Stimulated activated CD4-positive, alpha-beta T cell treated with anti-CD3 and anti-CD28 coated beads, Interleukin-4, amount 100 ng/mL, for 48 hours (primary cell): ENCODE measurements around the gene DUSP28.
"Not testable (repeated sequence)": the region's sequence is repeated elsewhere in the genome, so short reads cannot be mapped to it uniquely, and the experiment has no call there.

Experiments
- DNase-seq, 2 donors: peaks; one replicate each; pipeline ENCODE4 v3.0.0-alpha.2; 2020; ENCODE audit warnings: low read depth in 2 of 2

DUSP28 gene

DNA sequence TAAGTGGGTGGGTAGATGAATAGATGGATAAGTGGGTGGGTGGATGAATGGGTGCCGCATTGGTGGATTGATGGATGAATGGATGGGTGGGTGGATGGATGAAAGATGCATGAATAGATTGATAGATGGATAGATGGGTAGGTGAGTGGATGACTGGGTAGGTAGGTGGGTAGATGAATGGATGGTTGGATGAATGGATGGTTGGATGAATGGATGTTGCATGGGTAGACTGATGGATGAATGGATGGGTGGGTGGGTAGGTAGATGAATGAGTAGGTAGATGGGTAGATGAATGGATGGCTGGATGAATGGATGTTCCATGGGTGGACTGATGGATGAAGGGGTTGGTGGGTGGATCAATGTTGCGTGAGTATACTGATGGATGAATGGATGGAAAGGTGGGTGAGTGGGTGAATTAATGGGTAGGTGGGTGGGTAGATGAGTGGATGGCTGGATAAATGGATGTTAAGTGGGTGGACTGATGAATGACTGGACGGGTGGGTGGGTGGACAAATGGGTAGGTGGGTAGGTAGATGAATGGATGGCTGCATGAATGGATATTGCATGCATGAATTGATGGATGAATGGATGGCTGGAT lies 32.9 kb upstream of the DUSP28 start:
- DNase-seq: no peak

- no peak for DNase-seq
Observed at GRCh38 chr2:240528406-240529040, 31.6 kb upstream of the DUSP28 start.

- DNase-seq: no peak
Observed at GRCh38 chr2:240529344-240529999, 30.7 kb upstream of the DUSP28 start.

DNA sequence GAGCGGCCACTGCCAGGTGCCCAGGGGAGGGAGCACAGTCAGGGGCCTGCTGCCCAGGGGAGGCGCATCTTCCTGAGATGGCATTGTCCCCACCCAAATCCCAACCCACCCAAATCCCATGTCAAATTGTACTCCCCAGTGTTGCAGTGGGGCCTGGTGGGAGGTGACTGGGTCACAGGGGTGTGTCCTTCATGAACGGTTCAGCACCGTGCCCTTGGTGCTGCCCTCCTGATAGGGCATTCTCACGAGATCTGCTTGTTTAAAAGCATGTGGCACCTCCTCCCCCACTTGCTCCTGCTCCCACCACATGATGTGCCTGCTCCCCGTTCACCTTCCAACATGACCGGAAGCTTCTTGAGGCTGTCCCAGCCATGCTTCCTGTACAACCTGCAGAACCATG lies 30.0 kb upstream of the DUSP28 start:
- no peak for DNase-seq

GRCh38 chr2:240531038-240531437 lies 29.1 kb upstream of the DUSP28 start:
- no peak for DNase-seq

DNA sequence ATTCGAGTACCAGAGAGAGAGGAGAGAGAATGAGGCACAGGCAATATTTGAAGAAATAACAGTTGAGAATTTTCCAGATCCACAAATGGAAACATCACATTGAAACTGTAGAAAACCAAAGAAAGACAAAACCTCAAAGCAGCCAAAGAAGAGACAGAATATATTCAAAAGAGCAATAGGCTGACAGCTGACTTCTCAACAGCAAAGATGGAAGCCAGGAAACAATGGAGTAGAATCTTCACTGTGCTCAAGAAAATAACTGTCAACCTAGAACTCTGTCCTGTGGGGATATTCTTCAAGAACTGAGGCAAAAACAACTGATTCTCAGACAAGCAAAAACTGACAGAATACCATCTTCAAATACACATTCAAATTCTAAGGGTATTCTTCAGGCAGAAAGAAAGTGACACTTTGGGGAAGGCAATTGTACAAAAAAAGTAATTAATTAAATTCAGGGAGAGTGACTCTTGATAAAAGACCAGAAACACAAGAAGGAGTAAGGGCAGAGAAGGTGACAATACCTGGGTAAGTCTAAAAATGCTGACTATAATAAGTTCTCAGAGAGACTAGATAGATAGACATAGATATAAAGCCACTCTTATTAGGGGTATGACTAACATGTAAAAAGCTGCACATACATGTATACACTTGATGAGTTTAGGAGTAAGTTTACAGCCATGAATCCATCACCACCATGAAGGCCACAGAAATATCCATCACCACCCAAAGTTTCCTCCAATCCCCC lies 28.0 kb upstream of the DUSP28 start:
- DNase-seq: no peak

DNA sequence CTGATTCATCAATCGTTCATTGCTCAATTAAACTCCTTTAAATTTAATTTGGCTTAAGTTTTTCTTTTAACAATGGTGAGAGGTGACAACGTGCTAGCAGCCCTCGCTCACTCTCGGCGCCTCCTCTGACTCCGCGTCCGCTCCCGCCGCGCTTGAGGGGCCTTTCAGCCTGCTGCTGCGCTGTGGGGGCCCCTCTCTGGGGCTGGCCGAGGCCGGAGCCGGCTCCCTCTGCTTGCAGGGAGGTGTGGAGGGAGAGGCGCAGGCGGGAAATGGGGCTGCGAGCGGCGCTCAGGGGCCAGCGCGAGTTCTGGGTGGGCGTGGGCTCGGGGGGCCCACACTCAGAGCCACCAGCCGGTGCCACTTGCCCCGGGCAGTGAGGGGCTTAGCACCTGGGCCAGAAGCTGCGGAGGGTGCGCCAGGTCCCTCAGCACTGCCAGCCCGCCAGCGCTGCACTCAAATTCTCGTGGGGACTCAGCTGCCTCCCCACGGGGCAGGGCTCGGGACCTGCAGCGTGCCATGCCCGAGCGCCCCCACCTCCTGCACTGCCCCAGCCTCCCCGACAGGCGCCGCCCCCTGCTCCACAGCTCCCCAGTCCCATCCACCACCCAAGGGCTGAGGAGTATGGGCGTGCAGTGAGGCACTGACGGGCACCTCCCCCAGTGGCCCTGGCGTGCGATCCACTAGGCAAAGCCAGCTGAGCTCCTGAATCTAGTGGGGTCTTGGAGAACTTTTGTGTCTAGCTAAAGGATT lies 22.0 kb upstream of the DUSP28 start:
- no peak for DNase-seq

DNA sequence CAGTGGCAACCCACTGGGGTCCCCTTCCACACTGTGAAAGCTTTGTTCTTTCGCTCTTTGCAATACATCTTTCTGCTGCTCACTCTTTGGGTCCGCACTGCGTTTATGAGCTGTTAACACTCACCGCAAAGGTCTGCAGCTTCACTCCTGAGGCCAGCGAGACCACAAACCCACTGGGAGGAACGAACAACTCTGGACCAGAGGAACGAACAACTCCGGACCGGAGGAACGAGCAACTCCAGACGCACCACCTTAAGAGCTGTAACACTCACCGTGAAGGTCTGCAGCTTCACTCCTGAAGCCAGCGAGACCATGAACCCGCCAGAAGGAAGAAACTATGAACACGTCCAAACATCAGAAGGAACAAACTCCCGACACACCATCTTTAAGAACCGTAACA lies 21.1 kb upstream of the DUSP28 start:
- DNase-seq: not testable (repeated sequence)

DNA sequence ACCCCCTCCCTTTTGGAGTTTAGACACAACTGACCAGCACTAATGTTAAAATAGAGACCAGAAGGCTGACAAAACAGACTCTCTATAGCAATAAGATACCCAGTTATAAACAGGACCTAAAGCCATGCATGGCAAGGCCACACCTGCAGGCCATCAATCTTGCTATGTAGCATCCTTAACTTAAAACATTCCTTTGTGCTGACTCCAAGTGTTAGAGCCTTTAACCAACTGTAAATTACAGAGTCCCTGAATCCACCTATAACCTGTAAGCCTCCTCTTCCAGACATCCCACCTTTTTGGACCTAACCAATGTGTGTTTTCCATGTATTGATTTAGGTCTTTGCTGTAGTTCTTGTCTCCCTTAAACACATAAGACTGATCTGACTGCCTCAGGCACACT lies 20.3 kb upstream of the DUSP28 start:
- no peak for DNase-seq

GRCh38 chr2:240551288-240551687 lies 8.9 kb upstream of the DUSP28 start:
- no peak for DNase-seq

- no peak for DNase-seq
Observed at GRCh38 chr2:240551811-240552210, 8.3 kb upstream of the DUSP28 start.

DNA sequence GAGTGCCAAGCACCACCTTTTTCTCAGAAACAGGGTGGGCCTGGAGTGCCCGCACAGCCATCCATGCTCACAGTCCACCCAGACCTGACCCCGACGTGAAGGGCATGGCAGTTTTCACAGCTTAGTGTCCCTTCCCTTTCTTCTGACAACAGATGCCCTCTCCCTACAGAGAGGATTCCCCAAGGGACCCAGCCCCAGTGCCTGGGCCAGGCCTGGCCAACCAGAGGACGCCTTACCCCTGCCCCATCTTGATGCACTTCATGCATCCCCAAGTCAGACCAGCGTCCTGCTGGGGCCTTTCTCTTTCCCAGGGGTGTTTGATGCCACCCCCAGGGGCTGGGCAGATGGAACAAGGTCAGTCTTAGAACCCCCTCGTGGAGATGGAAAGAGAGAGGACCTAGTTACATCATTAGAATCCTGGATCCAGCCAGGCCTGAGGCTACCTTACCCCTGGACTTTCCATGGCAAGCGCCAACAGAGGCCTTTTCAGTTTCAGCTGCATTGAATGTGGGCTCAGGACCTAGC lies 6.1 kb upstream of the DUSP28 start:
- no peak for DNase-seq

DNA sequence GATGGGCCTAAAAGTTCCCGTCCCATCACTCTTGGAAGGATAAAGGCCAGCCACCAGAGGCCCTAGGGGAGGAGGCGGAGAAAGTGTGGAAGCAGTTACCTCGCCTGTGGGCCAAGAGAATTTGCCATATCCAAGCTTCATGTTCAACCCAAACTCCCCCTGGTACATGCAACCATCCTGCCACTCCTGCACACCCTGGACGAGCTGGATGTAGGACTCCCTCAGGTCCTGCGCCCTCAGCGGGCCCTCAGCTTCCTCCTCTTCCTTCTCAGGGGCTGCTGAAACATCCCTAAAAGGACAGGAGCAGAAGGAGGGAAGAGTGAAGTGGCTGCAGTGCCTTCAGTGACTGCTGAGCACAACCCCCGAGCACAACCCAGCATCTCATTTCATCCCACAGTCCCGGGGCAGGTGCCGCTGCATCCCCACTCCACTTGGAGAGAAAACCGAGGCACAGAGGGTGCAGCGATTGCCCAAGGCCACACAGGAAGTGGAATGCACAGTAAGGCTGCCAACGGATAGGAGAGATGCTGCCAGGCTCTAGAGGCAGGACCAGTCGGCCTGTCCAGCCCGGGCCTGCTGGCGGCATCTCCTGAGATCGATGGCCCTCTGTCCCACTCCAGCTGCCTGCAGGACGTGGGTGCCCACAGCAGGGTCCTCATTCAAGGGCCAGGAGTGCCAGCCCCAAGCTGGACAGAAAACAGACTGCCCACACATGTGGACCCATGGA lies 5.2 kb upstream of the DUSP28 start:
- DNase-seq: no peak

GRCh38 chr2:240555541-240556250 lies 4.5 kb upstream of the DUSP28 start:
- no peak for DNase-seq

DNA sequence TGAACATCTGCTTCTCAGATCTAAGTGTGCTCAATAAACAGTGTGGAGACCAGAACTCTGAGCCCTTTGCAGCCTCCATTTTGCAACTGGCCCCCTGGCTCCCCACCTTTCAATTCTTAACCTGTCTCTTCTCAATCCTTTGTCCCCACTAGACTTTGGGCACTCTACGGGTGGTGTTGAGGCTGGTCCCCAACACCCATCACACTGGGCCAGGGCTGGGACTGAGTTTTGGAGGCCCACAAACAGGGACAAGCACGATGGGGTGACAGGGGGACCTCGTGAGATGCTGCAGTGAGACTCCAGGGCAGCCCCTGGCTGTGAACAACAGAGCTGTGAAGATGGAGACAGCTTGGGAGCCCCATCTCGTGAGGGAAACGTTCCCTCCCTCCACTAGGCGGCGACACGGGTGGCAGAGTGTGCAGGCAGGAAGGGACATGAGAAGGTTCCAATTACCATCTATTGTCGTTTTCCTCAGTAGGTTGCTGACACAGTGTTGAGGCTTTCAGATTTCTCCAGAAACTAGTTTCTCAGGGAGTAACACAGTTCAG lies 3.5 kb upstream of the DUSP28 start:
- DNase-seq: peak; percentile 65 to 66

GRCh38 chr2:240557101-240557751 lies 2.9 kb upstream of the DUSP28 start:
- DNase-seq: no peak

- DNase-seq: peak; percentile 69 to 72
Observed at GRCh38 chr2:240557808-240558207, 2.3 kb upstream of the DUSP28 start, which contains the start of gene ANKMY1. ANKMY1 (minus strand) TSS chr2:240557988; CDS start chr2:240557335, 653 bp downstream.

GRCh38 chr2:240558236-240558761 lies 1.9 kb upstream of the DUSP28 start:
- DNase-seq: no peak

GRCh38 chr2:240559286-240559685 lies 871 bp upstream of the DUSP28 start:
- no peak for DNase-seq
